Measurements from ENCODE around the gene MSRB3.

The MSRB3 gene

DNA sequence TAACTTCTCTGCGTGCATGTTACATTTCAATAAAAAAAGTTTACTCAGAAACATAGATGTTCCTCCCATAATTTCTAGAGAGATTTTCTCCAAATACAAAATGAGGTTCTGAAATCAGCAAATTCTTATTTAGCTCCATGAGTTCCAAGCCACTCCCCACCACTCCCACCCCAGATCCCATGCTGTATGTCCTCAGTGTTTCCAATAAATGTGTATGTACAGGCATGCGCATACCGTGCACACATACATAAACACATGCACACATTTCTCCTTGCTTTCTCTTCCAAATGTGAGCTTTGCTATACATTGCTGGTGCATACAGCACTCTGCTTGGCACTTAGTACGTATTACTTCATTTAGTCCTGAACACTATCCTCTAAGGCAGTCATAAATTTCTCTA lies 209.7 kb downstream of the MSRB3 start:
- Histone ChIP-seq H3K4me3 (ENCODE audit: low read depth, low read length) (no peak overlapping the region), H3K4me2 (ENCODE audit: low read length) (no peak overlapping the region), H3K27me3 (ENCODE audit: control insufficient read depth, insufficient read depth, low read length) (no peaks in the 10 kb centered on the region), H3K4me1 (no peaks in the 10 kb centered on the region), H3K9me3 (ENCODE audit: control insufficient read depth, low read length) (no peaks in the 10 kb centered on the region), H3K36me3 (ENCODE audit: control insufficient read depth, insufficient read depth, low read length) (no peaks in the 10 kb centered on the region), H3K9ac (no peak overlapping the region), H2AFZ (no peak overlapping the region), H3K79me2 (no peaks in the 10 kb centered on the region), H3K27ac (no peak overlapping the region)
- TF ChIP-seq, protein P1, sequence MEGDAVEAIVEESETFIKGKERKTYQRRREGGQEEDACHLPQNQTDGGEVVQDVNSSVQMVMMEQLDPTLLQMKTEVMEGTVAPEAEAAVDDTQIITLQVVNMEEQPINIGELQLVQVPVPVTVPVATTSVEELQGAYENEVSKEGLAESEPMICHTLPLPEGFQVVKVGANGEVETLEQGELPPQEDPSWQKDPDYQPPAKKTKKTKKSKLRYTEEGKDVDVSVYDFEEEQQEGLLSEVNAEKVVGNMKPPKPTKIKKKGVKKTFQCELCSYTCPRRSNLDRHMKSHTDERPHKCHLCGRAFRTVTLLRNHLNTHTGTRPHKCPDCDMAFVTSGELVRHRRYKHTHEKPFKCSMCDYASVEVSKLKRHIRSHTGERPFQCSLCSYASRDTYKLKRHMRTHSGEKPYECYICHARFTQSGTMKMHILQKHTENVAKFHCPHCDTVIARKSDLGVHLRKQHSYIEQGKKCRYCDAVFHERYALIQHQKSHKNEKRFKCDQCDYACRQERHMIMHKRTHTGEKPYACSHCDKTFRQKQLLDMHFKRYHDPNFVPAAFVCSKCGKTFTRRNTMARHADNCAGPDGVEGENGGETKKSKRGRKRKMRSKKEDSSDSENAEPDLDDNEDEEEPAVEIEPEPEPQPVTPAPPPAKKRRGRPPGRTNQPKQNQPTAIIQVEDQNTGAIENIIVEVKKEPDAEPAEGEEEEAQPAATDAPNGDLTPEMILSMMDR (IDR thresholded peaks at IDR 0.05), result no peak

DNA sequence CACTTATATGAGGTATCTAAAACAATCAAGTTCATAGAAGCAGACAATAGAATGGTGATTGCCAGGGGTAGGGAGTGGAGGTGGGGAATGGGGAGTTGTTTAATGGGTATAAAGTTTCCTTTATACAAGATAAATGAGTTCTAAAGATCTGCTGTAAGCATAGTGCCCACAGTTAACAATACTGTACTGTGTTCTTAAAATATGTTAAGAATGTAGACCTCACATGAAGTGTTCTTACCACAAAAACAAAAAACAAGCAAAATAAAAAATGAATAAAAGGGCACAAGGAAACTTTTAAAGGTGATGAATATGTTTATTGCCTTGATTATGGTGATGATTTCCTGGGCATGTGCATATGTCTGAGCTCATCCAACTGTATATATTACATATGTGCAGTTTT lies 211.8 kb downstream of the MSRB3 start:
- no peaks in the 10 kb centered on the region for H3K4me1 ChIP-seq
- TF ChIP-seq, protein P1 (IDR thresholded peaks at IDR 0.05), result no peak
- H3K9ac ChIP-seq, result no peak overlapping the region
- no peak overlapping the region for H2AFZ ChIP-seq
- H3K36me3 ChIP-seq (ENCODE audit: control insufficient read depth, insufficient read depth, low read length), result no peaks in the 10 kb centered on the region
- no peaks in the 10 kb centered on the region for H3K27me3 ChIP-seq (ENCODE audit: control insufficient read depth, insufficient read depth, low read length)
- H3K4me3 ChIP-seq (ENCODE audit: low read depth, low read length), result no peak overlapping the region
- H3K27ac ChIP-seq, result no peak overlapping the region
- no peak overlapping the region for H3K4me2 ChIP-seq (ENCODE audit: low read length)
- H3K9me3 ChIP-seq (ENCODE audit: control insufficient read depth, low read length), result no peaks in the 10 kb centered on the region
- no peaks in the 10 kb centered on the region for H3K79me2 ChIP-seq

DNA sequence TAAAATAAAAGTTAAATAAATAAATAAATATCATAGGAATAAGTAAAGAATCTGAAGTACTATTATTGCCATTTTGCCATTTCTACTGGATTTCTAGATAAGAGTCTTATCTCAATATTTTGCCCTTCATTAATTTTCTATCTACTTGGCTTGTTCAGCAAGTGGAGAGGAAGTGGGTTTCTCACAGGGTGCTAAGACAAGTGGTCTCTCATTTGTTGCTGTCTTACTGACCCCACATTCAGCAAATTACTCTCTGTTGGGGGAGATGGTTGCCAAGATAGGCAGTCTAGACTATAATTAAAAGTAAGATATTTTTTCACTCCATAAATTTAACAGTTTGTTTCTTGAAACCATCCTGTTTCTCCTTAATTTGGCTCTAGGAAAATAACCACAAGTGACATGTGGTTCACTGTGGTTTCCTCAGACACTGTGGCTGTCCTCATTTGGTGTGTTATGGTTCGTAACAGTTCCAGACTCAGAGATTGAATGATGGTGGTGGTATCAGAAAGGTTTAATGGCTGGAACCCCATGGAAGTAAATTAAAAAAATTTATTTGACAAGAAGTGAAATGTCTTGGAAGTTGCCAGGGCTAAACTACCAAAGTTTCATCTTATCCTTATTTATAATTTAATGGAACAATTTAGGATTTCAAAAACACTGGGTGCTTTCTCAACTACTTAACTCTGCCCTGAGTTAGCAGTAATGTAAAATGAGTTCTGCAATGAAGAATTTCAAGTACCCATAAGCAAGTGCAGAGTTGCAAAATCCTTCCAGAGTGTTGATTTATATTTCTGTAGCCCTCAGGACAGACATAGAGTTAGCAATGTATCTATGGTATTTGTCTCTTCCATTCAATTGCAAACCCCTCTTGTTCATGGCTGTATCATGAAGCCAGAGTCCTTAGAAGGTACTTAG lies 214.8 kb downstream of the MSRB3 start:
- H3K9me3 ChIP-seq (ENCODE audit: control insufficient read depth, low read length), result no peaks in the 10 kb centered on the region
- H3K27ac ChIP-seq, result no peak overlapping the region
- no peak overlapping the region for H2AFZ ChIP-seq
- no peaks in the 10 kb centered on the region for H3K36me3 ChIP-seq (ENCODE audit: control insufficient read depth, insufficient read depth, low read length)
- H3K9ac ChIP-seq, result no peak overlapping the region
- no peaks in the 10 kb centered on the region for H3K79me2 ChIP-seq
- TF ChIP-seq, protein P1 (IDR thresholded peaks at IDR 0.05), result no peak
- no peak overlapping the region for H3K4me3 ChIP-seq (ENCODE audit: low read depth, low read length)
- H3K27me3 ChIP-seq (ENCODE audit: control insufficient read depth, insufficient read depth, low read length), result no peaks in the 10 kb centered on the region
- H3K4me2 ChIP-seq (ENCODE audit: low read length), result no peak overlapping the region
- H3K4me1 ChIP-seq, result no peaks in the 10 kb centered on the region

DNA sequence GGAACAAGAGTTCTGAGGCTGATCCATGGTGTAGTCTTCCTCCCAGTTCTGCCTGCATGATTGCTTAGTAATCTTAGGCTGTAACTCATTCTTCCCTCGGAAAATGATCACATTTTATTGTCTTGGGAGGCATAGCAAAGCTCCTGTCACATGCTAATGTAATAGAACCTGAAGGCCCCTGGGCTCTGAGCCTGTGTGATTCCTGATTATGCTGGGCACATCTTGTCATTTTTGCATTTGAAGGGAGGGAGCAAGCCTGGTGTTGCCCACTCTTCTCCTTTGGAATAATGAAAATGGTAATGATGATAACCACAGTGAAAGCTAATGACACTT lies 215.4 kb downstream of the MSRB3 start:
- no peaks in the 10 kb centered on the region for H3K27me3 ChIP-seq (ENCODE audit: control insufficient read depth, insufficient read depth, low read length)
- no peaks in the 10 kb centered on the region for H3K79me2 ChIP-seq
- no peak overlapping the region for H3K4me3 ChIP-seq (ENCODE audit: low read depth, low read length)
- TF ChIP-seq, protein P1 (IDR thresholded peaks at IDR 0.05), result no peak
- no peak overlapping the region for H2AFZ ChIP-seq
- no peak overlapping the region for H3K27ac ChIP-seq
- no peaks in the 10 kb centered on the region for H3K9me3 ChIP-seq (ENCODE audit: control insufficient read depth, low read length)
- no peak overlapping the region for H3K9ac ChIP-seq
- H3K36me3 ChIP-seq (ENCODE audit: control insufficient read depth, insufficient read depth, low read length), result no peaks in the 10 kb centered on the region
- no peaks in the 10 kb centered on the region for H3K4me1 ChIP-seq
- no peak overlapping the region for H3K4me2 ChIP-seq (ENCODE audit: low read length)

DNA sequence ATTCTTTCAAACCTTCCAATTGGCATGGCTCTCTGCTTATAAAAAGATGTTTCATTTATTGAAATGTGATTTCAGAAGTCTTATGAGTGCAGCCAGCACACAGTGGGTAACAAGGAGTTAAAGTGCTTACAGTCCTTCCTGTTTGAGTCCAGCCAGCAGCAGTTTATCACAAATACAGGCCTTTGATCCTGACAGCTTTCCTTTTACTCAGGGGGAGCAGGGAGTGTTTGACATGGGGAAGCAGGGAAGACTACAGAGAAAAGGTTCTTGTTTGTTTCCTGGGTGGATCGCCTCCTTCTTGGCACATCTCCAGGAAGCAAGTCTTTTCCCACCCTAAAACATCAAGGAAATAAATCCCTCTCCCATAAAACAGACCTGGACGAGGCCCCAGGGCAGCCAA lies 216.1 kb downstream of the MSRB3 start:
- H3K9me3 ChIP-seq (ENCODE audit: control insufficient read depth, low read length), result no peaks in the 10 kb centered on the region
- H3K36me3 ChIP-seq (ENCODE audit: control insufficient read depth, insufficient read depth, low read length), result no peaks in the 10 kb centered on the region
- TF ChIP-seq, protein P1 (IDR thresholded peaks at IDR 0.05), result no peak
- no peak overlapping the region for H3K9ac ChIP-seq
- no peaks in the 10 kb centered on the region for H3K79me2 ChIP-seq
- no peaks in the 10 kb centered on the region for H3K27me3 ChIP-seq (ENCODE audit: control insufficient read depth, insufficient read depth, low read length)
- H3K4me1 ChIP-seq, result no peaks in the 10 kb centered on the region
- H2AFZ ChIP-seq, result no peak overlapping the region
- H3K4me3 ChIP-seq (ENCODE audit: low read depth, low read length), result no peak overlapping the region
- no peak overlapping the region for H3K4me2 ChIP-seq (ENCODE audit: low read length)
- H3K27ac ChIP-seq, result no peak overlapping the region
